ENCODE data around the gene PAGR1. TPM values are rescaled to one million over a fixed set of nuclear protein-coding genes. Genes with fewer than 3 reads are reported as not detected.

Gene PAGR1
- total and polyA plus RNA-seq, 2 of the 13 experiments (the other 11 are each of a cell fraction or from before 2014, with no cell fraction given): 9.8 to 66.4 TPM

DNA sequence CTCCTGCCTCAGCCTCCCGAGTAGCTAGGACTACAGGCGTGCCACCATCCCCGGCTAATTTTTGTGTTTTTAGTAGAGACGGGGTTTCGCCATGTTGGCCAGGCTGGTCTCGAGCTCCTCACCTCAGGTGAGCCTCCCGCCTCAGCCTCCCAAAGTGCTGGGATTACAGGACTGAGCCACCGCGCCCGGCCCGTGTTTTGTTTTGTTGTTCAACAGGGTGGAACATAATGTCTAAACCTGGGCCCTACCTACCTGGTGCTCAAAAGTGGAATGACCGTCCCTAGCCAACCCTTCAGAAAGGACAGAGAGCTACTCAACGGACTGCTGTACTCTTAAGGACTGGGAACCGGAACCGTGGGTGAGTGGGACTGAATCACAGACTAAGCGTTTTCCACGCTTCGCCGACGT, 26.2 kb upstream of the PAGR1 start (continued):
- TF ChIP-seq MAFK (conservative IDR thresholded peaks at IDR 0.05 in 1 of 2, IDR thresholded peaks at IDR 0.05 in 1 of 2; ENCODE audit: low read length in 2 of 2) (no peak), ZNF639 (CRISPR knock-in tag; conservative IDR thresholded peaks at IDR 0.05) (no peak), ZNF572 (CRISPR knock-in tag; IDR thresholded peaks at IDR 0.05) (no peak; the same call in 1 of the 2 replicates), ZNF503 (CRISPR knock-in tag; IDR thresholded peaks at IDR 0.05) (no peak), EZH2 (conservative IDR thresholded peaks at IDR 0.05; ENCODE audit: low read depth, low read length) (no peak), ZNF740 (CRISPR knock-in tag; IDR thresholded peaks at IDR 0.05) (no peak), GATAD1 (CRISPR knock-in tag; IDR thresholded peaks at IDR 0.05) (no peak), FLYWCH1 (CRISPR knock-in tag; IDR thresholded peaks at IDR 0.05) (peak; percentile 86; the same call in 1 of the 2 replicates), ZSCAN25 (CRISPR knock-in tag; IDR thresholded peaks at IDR 0.05) (no peak), ZNF564 (CRISPR knock-in tag; IDR thresholded peaks at IDR 0.05) (no peak), ZNF276 (CRISPR knock-in tag; IDR thresholded peaks at IDR 0.05; ENCODE audit: low read depth) (peak; percentile 15; the same call in 1 of the 2 replicates), PAF1 (CRISPR knock-in tag; IDR thresholded peaks at IDR 0.05) (no peak), ZBTB37 (CRISPR knock-in tag; IDR thresholded peaks at IDR 0.05) (no peak), ZNF556 (CRISPR knock-in tag; IDR thresholded peaks at IDR 0.05; ENCODE audit: borderline replicate concordance) (no peak), ZNF713 (CRISPR knock-in tag; IDR thresholded peaks at IDR 0.05) (no peak), BRCA1 (CRISPR knock-in tag; IDR thresholded peaks at IDR 0.05) (no peak), POLR2A (IDR thresholded peaks at IDR 0.05; ENCODE audit: insufficient read depth in 1 of 2, low read depth in 2 of 2, low read length in 2 of 2) (no peak), ZNF720 (CRISPR knock-in tag; IDR thresholded peaks at IDR 0.05) (no peak), ZFYVE20 (CRISPR knock-in tag; IDR thresholded peaks at IDR 0.05; ENCODE audit: borderline replicate concordance, low read depth) (no peak)
- TF ChIP-seq, protein P1, sequence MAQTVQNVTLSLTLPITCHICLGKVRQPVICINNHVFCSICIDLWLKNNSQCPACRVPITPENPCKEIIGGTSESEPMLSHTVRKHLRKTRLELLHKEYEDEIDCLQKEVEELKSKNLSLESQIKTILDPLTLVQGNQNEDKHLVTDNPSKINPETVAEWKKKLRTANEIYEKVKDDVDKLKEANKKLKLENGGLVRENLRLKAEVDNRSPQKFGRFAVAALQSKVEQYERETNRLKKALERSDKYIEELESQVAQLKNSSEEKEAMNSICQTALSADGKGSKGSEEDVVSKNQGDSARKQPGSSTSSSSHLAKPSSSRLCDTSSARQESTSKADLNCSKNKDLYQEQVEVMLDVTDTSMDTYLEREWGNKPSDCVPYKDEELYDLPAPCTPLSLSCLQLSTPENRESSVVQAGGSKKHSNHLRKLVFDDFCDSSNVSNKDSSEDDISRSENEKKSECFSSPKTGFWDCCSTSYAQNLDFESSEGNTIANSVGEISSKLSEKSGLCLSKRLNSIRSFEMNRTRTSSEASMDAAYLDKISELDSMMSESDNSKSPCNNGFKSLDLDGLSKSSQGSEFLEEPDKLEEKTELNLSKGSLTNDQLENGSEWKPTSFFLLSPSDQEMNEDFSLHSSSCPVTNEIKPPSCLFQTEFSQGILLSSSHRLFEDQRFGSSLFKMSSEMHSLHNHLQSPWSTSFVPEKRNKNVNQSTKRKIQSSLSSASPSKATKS (CRISPR knock-in tag; IDR thresholded peaks at IDR 0.05): 0 out of 2 replicates have a peak, but pooled peaks have one; percentile 23
- TF ChIP-seq, protein P2, sequence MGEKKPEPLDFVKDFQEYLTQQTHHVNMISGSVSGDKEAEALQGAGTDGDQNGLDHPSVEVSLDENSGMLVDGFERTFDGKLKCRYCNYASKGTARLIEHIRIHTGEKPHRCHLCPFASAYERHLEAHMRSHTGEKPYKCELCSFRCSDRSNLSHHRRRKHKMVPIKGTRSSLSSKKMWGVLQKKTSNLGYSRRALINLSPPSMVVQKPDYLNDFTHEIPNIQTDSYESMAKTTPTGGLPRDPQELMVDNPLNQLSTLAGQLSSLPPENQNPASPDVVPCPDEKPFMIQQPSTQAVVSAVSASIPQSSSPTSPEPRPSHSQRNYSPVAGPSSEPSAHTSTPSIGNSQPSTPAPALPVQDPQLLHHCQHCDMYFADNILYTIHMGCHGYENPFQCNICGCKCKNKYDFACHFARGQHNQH (CRISPR knock-in tag; IDR thresholded peaks at IDR 0.05): no peak

Data from HepG2 (cell line).